GM12873 (cell line): ENCODE data around the gene LCE1A.

Experiments used
- CTCF ChIP-seq: IDR thresholded peaks from 2 replicates; pipeline ENCODE4 v1.5.1; 2012; ENCODE audit warnings: low read depth, mild to moderate bottlenecking, moderate library complexity, low read length, control low read depth; ENCODE audit not compliant: insufficient read depth; ENCODE audit errors: missing control alignments

LCE1A gene, protein sequence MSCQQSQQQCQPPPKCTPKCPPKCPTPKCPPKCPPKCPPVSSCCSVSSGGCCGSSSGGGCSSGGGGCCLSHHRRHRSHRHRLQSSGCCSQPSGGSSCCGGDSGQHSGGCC

DNA sequence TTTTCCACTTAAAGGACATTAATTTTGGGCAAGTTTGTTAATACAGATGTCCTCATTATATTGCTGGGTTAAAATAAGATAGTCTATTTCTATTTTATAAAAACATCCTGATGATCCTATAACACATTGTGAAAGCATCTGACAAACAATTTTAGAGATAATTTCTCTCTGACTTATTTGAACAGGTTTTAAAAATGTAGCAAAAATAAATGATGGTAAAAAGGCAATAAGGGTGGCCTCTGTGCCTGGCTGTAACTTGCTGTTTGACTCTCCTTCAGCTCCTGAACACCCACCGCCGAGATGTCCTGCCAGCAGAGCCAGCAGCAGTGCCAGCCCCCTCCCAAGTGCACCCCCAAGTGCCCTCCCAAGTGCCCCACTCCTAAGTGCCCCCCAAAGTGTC lies at the start of gene LCE1A:
Gene LCE1A (plus strand): TSS at position 301 of the 400 bp plus-strand sequence. CDS start 0 bp downstream, at position 301.
- no peak for TF ChIP-seq CTCF

DNA sequence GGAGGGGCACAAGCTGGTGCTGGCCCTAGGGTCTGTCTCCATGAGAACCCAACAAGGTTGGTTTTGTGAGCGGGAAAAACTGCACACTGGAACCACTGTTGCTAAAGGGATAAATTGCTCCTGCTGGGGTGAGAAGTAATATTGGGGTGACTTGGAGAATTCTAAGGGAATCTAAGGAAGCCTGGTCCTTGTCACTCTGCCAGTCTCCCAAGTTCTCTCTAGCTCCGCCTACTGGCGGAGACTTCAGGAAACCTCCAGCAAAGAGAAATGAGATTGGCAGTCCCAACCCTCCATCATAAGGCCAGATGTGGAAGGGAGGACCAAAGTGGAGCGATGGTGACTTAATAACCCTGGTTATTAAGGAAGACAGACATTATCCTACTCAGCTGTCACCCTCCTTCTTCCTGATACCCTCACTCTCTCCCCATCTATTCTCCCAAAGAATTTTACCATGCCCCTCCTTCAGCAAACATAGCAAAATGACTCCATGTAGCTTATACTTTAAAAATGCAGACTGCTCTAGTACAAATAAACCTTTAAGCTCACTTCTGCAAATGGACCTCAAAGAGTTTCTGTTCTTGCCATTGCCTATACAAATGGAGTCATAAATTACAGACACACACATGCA lies 49.6 kb upstream of the LCE1A start:
- peak; percentile 74 for TF ChIP-seq CTCF

DNA sequence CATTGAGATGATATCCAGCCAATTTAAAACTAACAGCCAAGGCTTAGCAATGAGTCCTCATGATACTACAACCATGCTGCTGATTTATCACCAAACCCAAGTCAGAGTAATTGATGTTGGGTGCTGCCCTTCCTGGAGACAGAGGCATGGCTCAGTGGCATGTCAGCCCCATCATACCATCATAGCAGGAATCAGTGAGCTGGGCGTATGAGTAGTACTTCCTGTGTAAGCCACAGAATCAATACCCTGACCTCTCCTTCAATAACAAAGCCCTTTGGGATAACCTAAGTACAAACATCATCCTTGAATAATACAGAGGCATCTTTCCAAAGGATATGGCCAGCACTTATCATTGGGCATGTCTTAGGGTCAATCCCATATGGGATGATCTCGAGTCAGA lies 44.2 kb upstream of the LCE1A start:
- no peak for TF ChIP-seq CTCF

DNA sequence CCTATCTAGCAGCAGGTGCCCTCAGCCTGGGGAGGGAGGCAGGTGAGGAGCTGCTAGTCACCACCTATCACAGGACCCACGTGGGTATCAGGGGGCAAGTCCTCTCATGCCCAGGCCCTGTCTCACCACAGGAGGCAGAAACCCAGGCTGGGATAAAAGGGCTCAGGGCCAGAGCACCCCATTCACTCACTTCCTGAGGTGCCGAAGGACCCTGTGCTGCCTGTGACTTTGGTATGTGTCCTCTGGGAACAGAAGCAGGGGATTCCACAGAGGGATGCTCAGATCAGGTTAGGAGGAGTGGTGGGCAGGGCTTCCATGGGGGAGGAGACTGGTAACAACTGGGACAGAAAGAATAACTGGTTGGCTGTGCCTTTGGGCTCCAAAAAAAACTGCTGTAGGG lies 41.2 kb upstream of the LCE1A start, which contains the start of gene LCE1E:
Gene LCE1E (plus strand): TSS at position 181 of the 400 bp plus-strand sequence. CDS start 1,043 bp downstream, outside the sequence.
- no peak for TF ChIP-seq CTCF

DNA sequence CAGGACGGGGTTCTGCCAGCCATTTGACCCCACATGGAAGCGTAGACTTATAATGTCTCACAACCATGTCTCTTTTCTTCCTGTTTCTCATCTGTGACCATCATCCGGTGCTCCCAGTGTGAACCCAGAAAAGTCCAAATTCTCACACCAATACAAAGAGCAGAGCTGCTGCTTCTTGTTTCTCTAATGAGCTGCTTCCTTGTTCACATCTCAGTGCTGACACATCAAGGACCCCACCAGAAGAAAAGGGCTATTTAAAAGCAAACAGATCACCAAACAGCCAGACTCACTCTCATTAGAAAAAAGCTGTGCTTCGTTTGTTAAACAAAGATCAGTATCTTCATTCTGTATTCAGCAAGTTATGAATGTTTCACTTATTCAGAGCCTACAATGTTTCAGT lies 31.6 kb upstream of the LCE1A start:
- no peak for TF ChIP-seq CTCF

GRCh38 chr1:152796421-152796820 lies 30.9 kb upstream of the LCE1A start, which contains the start of gene LCE1D:
TSS of gene LCE1D (plus strand) at chr1:152796721. CDS start at chr1:152797795, 1,074 bp downstream.
- no peak for TF ChIP-seq CTCF

- TF ChIP-seq CTCF = no peak
These were observed 25.9 kb upstream of the LCE1A start for GRCh38 chr1:152801333-152801732.
